Activated CD8-positive, alpha-beta memory T cell treated with anti-CD3 and anti-CD28 coated beads, Interleukin-2, amount 50 U/mL, for 1 hour (primary cell): ENCODE results near the gene OR10G8.

Experiments
- DNase-seq: peaks from one replicate; pipeline ENCODE4 v3.0.0-alpha.2; 2020; ENCODE audit errors: extremely low read depth

The OR10G8 gene

DNA sequence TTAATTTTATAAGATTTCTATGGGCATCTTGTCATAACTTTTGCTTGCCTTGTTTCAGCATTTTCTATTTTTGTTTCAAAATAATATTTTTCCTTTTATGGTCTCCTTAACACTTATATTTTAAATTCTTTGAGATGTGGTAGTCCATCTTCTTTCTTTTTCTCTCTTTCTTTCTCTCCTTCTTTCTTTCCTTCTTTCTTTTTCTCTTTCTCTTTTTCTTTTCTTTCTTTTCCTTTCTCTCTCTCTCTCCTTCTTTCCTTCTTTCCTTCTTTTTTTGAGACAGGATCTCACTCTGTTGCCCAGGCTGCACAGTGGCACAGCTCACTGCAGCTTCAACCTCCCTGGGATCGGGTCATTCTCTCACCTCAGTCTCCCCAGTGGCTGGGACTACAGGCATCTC is 50.7 kb downstream of the OR10G8 start:
- DNase-seq, result no peak

DNA sequence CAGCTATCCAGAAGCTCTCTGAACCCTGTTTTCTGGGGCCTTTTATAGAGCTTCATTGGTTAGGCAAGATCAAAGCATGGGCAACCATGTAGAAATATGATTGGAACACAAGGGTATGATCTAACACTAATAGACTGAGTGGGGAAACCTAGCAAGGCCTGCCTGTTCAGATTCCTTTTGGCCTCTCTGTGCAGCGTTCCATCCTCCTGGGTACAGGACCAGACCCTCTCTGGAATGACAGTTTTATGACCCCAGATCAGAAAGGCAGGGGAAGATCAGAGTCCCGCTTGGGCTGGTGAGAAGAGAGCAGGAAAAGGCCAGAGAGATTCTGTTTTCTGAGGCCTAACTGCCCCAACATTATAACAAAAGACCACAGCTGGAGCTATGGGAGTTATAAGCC is 52.0 kb downstream of the OR10G8 start:
- no peak for DNase-seq

DNA sequence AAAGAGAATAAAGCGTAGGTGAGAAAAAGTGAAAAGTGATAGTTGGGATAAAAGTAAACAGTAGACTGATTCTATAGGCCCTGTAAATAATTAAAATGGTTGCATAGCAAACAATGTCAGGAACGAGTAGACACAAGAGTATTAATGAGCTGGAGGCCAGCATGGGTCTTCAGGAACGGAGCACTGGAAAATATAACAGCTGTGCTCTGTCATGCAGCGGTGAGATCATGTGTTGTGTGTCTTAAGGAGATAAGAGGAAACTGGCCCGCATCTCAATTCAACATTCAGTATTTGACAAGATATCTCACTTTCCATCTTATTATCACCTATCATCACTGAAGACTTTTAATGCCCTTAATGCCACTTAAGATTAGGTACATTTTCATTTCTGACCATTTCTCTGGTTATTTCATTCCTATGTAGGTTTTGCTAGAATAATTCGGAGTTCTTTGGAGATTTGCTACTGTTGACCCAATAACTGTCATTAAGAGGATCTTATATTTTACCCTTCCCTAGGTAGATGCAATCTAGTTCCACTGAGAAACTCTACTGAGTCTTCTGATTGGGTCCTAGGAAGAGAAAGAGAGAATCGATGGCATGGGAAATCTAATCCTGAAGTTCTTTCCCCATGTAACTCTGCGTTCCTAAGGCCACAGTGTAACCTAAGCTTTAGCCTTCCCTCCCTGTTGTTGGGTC is 53.2 kb downstream of the OR10G8 start:
- DNase-seq, result no peak
